NCI-H2227 (cell line): Measurements from ENCODE around the gene CHST15.
"Not testable (repeated sequence)": the region's sequence is repeated elsewhere in the genome, so short reads cannot be mapped to it uniquely, and the experiment has no call there.

ENCODE experiments used
- DNase-seq: peaks from one replicate; lab custom pipeline; 2025; ENCODE audit not compliant: unreplicated experiment; lab: John Stamatoyannopoulos, UW

The CHST15 gene

DNA sequence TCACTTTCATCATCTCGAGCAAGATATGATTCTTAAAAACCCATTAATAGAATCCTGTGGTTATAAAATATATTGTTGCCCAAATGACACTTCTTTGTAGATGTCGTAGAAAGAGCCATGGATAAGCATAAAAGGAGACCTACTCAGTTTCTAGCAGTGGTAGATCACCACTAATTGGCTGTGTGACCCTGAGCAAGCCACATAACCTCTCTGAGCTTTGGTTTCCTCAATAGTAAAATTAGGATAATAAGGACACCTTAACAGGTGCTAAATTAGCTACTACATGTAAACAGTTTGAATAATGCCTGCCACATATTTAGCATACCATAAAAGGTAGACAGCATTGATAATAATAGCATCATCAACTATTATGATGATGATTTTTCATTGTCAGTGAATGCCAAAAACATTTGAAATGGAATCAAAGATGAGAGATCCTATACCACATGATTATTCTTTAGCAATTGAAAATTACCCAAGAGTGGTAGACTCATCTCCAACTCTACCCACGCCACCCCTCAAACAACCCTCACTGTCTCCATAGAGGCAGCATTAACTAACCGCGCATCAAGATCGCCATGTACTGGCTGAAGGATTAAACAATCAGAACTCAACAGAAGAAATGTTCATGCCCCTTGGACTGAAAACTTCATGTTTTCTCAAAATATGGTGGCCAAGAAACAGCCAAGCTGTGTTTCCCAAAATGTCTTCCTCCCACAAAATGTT is 45.8 kb downstream of the CHST15 start:
- DNase-seq, result no peak

DNA sequence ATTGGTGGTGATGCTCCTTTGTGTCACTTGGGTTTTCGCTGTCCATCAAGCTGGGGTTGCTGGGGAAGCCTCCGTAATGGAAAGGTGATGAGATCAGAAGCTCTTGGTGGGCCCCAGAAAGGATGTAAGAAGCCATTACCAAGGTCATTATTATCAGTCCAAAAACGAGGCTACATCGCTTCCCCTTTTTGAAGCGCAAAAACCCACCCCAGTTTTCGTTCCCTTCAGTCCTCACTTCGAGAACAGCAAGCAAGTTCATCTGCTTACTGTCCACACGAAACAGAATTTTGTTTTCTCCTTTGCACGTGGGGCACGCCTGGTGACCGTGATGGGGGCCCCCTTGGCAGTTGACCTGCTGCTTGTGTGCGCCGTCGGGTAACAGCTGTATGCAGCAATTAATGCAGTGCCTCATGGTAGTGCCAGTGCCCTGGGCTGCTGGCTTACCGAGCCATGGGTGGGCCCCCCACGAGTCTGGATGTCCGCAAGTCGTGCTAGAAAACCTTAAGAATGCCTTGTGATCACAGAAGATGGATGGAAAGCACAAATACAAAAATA is 47.5 kb downstream of the CHST15 start:
- DNase-seq, result no peak

DNA sequence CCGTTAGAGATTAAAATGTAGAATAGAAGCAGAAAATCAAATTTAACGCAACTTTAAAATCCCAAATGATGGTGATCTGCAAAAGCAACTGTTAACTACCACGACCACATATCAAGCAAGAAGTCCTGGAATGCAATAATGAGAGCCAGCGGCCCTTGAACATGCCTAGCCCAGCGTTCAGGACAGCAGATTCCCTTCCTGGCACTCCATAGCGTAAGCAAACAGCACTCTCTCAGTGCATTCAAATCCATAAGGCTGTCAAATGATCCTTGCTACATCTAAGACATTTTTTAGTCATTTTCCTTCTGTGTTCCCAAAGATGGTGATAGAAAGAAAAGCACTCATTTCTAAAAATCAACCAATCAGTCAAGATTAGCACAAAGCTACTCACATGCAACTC is 48.1 kb downstream of the CHST15 start:
- no peak for DNase-seq

DNA sequence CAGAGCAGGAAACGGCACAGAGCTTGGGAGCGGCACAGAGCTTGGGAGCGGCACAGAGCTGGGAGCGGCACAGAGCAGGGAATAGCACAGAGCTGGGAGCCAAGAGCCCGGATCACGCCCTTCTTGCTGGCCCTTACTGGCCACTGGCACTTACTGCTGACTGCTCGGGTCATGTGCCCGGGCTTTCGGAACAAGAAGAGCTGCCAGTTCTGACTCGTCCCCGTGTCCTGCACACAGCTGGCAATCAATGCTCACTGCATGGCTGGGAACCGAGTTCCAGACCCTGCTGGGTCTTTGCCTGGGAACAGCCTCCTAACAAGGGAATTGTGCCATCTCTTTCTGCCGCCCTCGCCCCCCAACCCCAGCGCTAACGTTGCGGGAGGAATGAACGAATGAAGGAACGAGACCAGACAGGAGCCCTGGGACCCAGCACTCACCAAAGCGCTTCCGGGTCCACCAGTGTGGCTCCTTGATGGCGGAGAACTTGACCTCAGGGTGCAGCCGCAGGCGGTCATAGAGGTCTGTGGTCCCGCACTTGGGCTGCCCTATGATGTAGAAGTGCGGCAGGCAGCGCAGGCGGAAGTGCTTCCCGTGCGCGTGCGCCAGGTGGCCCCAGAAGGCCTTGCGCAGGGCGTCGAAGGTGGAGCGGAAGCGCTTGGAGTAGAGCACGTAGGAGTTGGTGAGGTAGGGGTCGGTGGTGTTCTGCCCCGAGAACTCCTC is 49.1 kb downstream of the CHST15 start:
- DNase-seq, result no peak

DNA sequence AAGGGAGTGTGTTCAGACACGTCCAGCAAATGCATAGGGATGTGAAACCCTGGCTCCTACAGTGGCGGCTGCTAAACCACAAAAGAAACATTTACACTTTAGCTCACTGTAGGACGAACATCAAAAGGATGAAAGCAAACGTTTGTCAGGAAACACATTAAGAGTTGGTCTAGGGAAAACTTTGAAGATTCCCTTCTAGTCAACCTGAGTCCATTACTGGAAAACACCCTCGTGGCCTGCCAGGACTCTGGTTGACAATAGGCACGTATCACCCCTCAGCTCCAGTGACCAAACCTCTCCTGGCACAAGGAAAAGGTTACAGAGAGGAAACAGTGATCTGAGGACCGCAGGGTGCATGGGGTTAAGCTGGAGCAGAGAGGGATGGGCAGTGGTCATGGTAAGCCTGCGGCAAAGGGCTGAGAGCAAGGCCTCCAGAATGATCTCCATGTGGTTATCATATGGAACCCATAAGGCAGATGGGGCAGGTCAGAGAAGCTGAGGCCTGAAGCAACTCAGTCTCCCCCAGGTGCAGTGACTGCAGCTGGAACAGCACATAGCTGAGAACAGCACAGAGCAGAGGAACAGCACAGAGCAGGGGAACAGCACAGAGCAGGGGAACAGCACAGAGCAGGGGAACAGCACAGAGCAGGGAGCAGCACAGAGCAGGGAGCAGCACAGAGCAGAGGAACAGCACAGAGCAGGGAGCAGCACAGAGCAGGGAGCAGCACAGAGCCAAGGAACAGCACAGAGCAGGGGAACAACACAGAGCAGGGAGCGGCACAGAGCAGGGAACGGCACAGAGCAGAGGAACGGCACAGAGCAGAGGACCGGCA is 49.9 kb downstream of the CHST15 start:
- DNase-seq, result no peak

DNA sequence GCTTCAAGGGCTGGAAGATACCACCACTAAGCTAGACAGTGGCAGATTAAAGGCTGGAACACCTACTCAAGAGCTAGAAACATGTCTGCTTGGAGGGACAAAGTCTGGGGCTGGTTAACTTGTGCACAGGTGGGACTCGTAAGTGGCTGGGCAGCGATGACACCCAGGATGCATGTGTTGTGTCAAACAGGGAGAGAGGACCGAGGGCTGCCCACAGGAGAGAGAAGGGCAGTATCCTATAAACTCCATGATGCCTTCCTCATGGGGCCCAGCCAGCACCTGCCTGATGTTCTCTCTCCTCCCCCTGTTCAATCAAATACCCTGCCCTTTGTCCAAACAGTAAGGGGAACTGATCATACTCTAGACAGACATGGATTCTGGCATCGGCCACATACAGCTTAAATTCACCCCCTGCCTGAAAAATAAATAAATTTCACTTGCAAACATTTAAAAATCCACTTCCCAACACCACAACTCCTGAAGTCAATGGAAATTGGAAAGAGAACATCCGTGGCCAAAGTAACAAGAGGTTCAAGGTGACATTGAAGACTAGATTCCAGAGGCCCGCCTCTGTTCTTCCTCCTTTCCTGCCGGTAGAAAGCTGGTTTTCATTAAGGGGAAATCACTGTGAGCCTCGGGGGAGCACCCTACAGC is 50.6 kb downstream of the CHST15 start:
- DNase-seq, result no peak

DNA sequence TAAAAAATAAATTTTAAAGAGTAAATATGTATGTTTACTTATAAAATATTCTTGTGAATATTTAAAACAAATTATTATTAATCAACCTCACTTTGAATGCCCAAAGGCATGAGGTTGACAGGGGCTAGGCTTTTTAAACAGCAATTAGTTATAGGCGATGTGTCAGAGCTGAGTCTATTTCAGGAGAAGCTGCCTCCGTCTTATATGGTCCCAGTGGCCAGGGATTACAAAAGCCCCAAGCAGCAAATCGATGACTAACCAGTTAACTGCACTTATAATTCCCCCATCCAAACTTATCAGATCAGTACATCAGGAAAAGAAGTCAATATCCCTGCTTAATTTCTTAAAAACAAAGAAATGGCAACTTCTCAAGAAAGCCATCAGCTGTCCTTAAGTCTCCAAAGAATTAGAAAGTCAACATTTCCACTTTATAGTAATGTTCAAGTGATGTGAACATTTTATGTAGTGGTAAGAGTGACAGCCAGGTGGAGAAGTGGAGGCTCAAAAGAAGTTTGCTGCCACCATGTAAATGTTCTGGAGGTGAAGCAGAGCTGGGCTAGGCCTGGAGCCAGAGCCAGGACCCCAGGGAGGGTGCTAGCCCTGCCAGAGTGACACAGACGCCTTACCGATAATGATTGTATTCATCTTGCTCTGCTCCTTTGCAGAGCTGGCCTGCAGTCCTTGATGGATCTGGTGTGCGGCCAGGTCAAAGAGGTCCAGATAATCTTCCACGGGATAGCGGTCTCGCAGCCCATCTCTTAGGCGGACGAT is 51.5 kb downstream of the CHST15 start:
- DNase-seq, result no peak

DNA sequence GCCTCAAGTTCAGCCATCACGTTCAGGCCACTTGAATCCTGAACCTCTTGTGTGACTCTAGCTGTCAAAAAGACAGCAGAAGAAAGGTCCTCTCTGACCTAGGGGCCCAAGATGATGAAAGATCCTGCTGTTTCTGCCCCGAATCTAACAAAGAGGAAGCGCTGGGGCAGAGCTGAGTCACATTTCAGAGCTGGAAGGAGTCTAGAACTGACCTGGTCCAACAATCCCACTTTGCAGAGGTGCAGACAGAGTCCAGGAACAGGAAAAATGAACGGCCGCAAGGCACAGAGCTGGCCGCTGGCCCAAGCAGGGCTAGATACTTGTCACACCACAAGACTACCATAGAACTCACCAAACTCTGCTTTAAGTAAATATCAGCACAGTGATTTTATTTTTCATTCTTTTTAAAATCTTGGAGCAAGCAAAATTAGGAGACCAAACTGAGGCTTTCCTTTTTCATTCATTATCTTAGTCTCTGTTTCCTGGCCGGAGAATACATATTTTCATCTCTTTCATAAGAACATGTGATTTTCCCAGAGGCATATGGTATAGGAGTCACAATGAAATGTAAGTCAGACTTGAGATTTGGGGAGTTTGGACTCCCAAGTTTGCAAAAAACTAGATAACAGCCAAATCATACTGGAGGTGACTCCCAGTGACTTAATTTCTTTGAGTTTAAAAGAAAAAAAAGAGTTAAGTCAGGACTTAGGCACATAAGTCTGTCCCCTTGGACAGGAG is 52.8 kb downstream of the CHST15 start:
- no peak for DNase-seq

DNA sequence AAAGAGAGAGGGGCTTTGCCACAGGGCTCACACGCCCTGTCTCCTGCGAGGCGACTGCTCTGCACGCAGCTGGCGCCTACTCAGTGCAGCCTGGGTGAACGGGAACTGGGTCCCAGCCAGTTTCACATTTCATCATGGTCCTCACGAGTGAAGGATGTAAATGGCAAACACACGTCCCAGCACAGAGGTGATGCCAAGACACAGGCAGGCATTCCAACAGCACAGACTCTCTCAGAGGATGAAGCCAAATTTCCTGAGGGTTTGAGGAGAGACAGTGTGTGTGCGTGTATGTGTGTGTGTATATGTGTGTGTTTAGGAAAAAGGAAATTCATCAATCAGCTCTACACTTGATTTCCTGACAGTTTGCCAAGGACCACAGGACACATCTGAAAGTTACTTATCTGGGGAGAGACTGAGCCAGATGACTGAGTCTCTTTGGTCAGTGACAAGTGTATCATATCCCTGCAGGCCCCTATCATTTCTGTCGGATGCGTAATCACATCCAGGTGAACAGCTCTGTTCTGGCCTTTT is 53.9 kb downstream of the CHST15 start:
- no peak for DNase-seq

DNA sequence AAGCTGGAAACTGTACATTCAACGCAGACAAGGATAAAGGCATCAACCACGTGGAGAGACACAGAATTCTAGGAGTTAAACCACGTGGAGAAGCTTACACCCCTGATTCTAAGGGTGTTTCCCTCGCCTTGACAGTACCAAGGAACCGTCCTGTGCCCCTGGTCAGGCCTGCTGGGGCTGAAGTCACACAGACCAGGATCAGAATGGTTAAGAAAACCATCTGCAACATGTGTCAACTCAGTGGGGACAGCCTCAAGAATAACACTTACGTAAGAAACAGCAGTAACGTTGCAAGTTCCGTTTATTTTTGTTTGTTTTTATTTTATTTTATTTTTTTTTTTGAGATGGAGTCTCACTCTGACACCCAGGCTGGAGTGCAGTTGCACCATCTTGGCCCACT is 55.6 kb downstream of the CHST15 start:
- no peak for DNase-seq

DNA sequence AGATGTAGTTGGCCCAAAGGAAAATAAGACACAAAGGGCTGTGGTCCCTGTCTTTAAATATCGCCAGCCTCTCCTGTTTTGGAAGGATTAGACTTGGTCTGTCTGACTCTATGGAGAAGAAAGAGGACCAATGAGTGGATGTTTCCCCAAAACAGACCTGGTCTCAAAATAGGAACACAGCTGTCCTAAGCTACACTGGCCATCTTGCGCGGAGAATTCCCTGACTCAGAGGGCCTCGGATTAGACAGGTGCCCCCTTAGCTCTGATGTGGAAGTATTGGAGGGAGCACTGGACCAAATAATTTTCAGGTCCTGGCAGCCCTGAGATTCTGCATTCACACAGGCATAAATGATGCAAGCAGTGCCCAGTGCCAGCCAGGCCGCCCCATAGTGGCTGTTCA is 56.1 kb downstream of the CHST15 start:
- no peak for DNase-seq

DNA sequence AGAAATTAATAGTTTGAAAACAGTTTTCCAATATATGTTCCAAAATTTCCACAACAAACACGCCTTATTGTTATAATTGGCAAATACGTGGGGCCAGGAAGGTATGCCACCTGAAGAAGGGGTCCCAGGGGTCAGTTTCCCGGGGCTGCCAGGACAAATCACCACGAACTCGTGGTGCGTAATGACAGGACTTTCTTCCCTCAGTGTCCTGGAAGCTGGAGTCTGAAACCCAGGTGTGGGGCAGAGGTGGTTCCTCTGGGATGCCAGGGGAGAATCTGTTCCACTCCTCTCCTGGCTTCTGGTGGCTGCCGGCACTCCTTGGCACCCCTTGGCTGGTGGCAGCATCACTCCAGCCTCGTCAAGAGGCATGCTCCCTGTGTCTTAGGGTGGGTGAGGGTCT is 56.7 kb downstream of the CHST15 start:
- DNase-seq, result no peak

DNA sequence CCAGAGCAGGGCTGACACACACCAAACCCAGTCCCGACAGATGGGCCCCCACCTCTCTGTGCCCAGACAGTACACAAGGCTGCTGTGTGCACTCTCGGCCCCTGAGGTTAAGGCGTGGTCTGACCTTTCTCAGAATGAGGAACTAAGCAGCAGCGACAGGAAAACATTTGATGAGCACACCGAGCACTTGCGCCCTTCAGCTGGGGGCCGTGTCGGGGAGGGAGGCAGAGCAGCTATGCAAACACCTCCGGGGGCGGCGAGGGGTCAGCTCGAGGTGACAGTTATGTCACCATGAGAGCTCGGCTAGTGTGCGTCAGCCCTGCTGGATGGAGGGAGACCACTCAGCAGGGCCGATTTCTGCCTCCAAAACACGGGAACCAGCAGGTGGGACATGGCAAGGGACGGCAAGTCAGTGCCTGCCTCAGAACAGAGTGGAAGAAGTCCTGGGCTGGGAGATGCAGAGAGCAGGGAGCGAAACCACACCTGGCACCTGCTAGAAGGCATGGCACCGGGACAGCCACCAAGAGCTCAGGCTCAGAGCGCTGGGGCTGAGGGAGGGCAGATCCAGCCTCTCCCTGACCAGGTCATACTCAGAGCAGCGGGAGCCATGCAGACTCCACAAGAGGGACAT is 57.4 kb downstream of the CHST15 start:
- DNase-seq, result no peak

DNA sequence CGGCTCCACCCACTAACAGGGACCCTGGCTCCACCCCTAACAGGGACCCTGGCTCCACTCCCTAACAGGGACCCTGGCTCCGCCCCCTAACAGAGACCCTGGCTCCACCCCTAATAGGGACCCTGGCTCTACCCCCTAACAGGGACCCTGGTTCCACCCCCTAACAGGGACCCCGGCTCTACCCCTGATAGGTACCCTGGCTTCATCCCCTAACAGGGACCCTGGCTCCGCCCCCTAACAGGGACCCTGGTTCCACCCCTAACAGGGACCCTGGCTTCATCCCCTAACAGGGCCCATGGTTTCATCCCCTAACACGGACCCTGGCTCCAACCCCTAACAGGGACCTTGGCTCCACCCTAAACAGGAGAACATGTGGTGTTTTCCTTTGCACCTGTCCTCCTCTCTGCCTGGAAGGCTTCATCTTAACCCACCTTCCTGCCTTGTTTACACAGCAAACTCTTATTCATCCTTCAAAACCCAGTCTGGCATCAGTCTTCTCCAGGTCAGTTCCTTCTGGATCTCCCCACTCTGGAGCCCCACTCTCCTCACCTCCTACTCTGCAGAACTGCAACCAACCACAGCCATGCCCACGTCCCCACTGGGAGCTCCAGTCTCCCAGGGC is 58.0 kb downstream of the CHST15 start:
- no peak for DNase-seq

DNA sequence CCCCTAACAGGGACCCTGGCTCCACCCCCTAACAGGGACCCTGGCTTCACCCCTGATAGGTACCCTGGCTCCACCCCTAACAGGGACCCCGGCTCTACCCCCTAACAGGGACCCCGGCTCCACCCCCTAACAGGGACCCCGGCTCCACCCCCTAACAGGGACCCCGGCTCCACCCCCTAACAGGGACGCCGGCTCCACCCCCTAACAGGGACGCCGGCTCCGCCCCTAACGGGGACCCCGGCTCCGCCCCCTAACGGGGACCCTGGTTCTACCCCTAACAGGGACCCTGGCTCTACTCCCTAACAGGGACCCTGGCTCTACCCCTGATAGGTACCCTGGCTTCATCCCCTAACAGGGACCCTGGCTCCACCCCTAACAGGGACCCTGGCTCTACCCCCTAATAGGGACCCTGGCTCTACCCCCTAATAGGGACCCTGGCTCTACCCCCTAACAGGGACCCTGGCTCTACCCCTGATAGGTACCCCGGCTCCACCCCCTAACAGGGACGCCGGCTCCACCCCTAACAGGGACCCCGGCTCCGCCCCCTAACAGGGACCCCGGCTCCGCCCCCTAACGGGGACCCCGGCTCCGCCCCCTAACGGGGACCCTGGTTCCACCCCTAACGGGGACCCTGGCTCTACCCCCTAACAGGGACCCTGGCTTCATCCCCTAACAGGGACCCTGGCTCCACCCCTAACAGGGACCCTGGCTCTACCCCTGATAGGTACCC is 58.7 kb downstream of the CHST15 start:
- DNase-seq, result not testable (repeated sequence)

DNA sequence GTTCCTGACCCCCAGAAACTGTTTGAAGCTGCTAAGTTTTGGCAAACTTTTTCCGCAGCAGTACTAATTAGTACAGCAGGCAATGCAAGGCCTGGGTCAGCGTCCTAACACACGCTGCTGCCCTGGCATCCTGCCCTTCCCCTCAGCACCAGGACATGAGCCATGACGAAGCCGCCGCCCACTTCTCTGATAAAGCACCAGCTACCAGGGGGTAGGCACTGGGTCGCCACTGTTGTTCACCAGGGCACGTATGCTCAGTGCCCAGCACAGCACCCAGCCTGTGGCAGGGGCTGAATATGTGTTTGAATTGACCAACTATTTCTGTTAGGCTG is 59.5 kb downstream of the CHST15 start:
- DNase-seq, result no peak

DNA sequence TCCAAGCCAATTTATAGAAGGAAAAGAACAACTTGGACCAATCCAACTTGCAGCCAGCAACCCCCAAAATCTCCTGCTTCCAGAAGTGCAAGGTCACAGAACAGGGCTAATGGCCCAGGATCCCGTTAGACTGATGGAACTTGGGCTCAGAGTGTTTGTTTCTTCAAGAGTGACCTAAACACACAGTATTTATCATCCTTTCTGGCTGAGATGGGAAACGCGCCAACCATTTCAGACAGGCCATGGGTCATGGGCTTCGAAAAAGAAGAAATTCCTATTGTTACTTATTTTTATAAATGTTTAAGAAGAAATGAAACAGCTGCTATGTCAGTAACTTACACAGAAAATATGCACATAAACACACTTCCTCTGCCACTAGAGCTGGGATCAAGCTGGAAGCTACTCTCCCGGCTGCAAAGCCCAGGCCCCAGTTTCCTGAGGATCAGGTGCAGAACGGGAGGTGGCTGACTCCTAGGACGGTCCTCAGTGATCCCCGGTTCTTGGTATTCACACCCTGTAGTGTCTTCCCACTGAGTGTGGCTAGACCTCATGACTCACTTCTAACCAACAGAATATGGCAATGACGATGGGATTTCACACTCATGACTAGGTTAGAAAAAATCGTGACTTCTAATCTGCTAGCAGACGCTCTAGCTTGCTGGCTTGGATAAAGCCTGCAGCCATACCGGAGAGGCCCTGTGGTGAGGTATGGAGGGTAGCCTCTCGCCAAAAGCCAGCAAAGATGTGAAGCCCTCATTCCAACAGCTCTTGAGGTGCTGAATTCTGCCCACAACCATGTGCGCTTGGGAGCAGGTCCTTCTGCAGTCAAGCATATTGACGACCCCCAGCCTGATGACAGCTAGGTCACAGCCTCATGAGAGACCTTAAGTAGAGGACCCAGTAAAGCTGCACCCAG is 60.2 kb downstream of the CHST15 start:
- DNase-seq, result no peak
